OCI-M2 (cell line): ENCODE measurements around the gene POPDC3.
"Not testable (repeated sequence)": the region's sequence is repeated elsewhere in the genome, so short reads cannot be mapped to it uniquely, and the experiment has no call there.

ENCODE experiments used
- DNase-seq: peaks from one replicate; lab custom pipeline; 2025; ENCODE audit not compliant: unreplicated experiment; lab: John Stamatoyannopoulos, UW

The POPDC3 gene, protein sequence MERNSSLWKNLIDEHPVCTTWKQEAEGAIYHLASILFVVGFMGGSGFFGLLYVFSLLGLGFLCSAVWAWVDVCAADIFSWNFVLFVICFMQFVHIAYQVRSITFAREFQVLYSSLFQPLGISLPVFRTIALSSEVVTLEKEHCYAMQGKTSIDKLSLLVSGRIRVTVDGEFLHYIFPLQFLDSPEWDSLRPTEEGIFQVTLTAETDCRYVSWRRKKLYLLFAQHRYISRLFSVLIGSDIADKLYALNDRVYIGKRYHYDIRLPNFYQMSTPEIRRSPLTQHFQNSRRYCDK

DNA sequence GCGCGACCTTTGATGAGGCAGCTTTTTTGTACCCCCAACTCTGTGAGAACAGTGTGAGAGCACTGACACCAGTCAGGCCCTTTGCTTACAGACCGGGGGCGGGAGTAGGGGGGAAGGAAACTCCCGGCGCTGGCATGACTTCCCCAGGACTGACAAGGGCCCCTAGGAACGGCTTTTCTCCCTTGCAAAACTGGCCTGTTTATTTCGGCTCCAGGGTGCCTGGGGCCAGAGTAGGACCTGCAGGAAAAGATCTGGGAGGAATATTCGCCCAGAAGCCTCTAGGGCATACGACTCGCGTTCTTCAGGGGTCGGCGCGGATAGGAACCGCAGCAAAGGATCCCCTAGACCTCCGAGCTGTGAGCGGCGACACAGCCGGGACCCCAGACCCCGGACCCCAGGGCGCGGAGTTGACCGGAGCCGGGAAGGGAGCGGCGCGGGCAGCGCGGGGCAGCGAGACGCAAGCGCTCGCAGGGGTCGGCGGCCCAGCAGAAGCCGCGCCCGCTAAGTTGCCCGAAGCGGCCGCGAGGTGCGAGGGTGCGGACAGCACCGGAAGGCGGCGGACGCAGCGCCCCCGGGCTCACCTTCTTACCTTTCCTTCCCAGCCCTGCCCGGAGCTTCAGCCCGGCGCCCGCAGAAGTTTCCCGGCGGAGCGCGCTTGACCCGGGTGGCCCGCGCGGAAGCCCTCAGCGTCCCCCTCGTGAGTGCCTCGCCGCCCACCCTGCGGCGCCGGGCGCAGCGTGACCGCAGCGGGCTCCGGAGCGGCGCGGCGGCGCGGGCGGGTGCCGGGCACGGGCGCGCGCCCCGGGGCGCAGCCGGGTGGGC, at the start of gene POPDC3:
POPDC3 (minus strand) TSS at position 771 of the 822 bp plus-strand sequence. CDS start 18,105 bp downstream, outside the sequence.
- no peak for DNase-seq

DNA sequence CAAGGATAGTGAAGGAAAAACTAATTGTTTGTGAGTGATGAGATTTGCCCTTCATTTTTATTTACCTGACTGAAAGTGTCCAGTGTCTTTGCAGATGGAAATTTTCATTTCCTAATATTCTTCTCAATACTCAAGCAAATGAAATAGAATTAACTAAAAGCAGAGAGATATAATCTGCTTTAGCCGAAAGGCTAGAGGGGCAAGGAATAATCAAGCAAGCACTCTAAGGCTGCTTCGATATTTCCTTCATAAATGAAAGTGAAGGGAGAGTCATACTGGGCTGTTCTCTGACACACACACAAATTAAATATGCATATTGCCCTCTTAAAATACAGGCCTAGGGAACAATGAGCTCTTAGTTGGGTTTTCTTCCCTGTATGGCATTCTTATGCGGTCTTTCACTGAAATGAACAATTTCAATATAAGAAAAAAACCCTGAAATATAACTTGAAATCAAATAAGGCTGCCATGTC, 47.5 kb upstream of the POPDC3 start:
- no peak for DNase-seq

DNA sequence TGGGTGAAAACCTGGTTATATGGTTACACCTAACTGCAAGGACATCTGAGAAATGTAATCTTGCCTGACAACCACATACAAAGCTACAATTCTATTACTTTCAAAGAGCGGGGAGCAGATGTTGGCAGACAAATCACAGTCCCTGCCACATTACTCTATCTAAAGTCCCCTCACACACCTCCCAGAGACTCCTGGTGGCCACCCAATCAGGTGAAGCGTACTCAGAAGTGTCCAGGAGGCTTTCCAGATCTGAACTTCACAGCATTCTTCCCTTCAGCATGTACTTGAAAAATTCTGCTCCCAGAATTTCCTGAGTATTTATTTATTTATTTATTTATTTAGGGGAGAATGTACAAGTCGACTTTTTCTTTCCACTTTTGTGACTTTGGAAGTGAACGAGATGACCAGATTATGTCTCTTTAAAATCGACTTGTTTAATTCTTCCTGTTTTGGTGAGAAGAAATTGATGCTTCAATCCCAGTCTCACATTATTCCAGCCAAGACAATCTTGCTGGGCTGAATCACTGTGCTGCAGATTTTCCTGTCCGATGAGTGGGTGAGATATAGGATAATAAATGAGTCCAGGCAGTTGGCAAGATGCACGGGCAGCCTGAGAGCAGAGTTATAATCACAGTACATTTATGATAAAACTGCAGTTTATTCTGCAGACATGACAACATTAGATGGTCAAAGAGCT, 46.9 kb upstream of the POPDC3 start:
- DNase-seq, result no peak

DNA sequence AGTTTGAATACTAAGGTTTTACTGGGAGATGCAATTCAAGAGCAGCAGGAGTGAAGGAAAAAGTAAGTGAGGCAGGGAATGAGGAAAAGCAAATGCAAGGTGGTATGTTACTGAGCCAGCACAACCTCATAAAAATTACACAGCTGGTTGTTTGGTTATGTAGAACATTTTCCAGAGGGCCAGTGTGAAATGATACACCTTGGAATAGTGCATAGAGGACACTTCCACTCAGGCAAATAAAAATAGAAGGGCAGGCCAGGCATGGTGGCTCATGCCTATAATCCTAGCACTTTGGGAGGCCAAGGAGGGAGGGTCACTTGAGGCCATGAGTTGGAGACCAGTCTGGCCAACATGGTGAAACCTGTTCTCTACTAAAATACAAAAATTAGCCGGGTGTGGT, 43.4 kb upstream of the POPDC3 start:
- DNase-seq, result no peak

DNA sequence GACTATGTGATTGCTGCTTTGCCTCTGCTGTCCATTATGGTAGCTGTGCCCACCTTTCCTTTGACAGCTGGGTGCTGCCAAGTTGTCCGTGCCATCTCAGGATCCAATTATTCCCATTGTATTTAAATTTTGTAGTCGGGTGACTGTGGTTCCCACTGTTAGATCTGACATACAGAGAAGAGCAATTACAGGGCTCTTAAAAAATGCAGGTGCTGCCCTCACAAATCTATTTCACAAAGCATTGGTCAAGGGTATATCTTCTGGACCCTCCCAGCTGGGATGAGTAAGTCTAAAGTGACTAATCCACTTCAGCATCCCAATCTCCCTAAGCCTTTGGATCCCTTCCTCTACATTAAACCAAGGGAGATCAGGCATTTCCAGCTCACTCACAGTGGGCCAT, 41.4 kb upstream of the POPDC3 start:
- DNase-seq, result not testable (repeated sequence)

DNA sequence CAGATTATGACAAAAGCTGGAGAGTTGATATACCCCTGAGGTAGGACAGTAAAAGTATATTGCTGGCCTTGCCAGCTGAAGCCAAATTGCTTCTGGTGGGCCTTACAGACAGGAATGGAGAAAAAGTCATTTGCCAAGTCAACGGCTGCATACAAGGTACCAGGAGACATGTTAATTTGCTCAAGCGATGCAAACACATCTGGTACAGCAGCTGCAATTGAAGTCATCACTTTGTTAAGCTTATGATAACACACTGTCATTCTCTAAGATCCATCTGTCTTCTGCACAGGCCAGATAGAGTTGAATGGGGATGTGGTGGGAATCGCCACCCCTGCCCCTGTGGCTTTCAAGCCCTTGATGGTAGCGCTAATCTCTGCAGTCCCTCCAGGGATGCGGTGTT, 40.4 kb upstream of the POPDC3 start:
- DNase-seq, result no peak

DNA sequence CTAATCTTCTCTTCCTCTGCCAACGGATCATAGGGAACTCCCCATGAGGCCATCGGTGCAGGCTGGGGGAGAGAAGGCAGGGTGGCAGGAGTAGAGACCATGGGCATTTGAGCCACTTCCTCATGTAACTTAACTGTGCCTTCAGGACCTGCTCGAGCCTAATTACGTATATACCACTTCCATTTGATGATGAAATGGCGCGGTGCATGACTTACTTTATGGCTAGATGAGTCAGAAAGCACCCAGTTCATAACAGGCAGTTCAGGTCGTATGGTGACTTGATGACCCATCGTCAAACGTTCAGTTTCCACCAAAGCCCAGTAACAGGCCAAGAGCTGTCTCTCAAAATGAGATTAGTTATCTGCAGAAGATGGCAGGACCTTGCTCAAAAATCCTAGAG, 39.4 kb upstream of the POPDC3 start:
- not testable (repeated sequence) for DNase-seq

DNA sequence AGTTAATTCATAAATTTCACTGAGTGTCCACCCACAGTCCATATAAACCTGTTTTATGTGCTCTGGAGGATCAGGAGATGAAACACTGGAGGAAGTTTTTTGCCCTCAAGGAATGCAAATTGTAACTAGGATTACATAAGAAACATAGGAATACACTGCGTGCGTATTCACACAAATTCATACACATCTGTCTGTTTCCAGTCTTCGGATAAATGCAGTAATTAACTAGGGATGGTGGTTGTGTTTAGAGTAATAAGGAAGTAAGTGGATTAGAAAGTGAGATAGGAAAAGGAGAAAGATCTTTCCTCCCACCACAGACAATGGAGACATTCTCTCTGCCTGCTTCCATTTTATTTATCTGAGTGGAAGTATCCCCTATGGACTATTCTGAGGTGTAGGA, 35.7 kb upstream of the POPDC3 start:
- no peak for DNase-seq

DNA sequence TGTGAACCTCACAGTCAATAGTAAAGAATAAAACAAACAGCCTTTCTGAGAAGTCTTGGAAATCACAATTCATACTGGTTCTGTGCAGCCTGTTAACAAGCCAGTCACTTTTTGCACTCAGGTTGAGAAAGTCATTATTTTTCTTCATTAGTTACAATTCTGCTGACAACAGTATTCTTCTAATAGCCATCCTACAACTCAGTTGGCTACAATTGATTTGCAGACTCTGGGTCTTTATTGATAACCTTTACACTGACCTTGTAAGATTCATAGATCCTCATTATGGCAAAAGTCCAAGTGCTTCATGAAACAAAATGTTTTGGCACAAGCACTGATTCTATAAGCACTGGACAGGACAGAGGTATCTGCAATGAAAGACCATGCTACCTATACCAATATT, 34.9 kb upstream of the POPDC3 start:
- DNase-seq, result no peak

DNA sequence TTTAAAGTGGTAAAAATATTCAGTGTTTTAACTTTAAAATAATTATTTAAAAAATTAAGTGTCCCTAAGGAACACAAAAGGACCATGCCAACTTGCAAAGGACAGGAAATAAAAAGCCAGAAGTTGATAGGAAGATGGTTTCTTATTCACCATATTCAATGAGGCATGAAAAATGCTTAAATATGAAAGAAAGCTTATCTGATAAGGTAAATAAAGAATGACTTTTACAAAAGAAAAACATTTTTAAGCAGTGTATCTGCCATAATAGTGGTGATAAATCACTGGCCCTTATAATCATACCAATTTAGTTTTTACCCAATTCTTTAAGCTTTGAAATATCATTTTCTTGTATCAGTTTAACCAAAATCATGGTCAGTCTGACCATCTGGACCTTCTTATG, 33.5 kb upstream of the POPDC3 start:
- no peak for DNase-seq

DNA sequence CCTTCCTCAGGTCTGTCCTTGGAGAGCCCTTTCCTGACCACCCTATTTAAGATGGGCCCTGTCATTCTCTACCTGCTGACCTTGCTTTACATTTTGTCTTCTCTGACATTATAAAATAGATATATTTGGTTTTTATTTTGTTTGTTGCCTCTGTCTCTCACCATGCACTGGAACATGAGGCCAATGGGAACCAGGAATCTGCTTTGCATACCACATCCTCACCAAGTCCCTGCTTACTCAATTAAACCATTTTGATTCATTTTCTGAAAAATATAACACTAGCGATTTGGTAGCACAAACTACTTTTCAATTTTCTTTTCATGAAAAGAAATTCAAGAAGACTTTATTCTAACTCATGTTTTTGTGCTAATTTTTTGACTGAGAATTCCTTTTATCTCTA, 32.8 kb upstream of the POPDC3 start:
- no peak for DNase-seq

DNA sequence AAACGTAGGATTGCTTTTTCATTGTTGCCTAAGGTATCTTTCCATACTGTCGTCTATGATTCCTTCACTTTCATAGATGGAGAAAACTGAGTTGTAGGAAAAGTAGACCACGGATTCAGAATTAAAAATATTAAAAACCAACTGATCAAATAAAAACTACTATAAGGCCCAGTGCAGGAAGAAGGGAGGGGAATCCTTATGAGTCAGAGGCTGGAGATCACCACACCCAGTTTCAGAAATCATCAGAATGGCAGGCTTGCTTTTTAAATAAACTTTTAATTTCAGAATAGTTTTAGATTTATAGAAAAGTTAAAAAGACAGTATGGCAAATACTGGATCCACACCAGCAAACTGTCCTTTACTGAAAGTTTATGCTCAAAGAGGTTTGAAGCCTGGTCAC, 32.0 kb upstream of the POPDC3 start:
- no peak for DNase-seq

DNA sequence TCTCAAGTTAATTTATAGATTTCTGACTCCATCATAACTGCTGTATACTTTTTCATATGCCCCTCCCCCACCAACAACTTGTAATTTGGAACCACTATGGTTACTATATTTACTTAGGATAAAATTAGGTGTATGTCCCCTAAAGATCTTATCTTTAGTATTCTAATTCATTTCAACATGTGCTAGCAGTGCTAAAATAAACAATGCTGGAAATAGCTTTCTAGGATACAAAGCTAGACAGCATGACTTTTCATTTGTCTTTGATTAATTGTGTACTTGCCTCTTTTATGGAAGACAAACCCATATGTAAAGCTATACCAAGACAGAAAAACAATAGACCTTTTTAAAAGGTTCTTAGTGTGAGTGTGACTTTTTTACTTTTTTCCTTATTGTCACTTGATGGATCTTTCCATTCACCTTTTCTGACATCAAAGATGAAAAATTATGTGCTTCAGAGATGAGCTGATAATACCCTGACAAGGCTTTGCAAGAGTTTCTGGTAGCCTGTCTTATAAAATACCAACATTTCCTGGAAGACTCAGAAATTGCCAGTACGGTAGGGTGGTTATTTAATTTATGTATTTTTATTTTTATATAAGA, 31.2 kb upstream of the POPDC3 start:
- no peak for DNase-seq

DNA sequence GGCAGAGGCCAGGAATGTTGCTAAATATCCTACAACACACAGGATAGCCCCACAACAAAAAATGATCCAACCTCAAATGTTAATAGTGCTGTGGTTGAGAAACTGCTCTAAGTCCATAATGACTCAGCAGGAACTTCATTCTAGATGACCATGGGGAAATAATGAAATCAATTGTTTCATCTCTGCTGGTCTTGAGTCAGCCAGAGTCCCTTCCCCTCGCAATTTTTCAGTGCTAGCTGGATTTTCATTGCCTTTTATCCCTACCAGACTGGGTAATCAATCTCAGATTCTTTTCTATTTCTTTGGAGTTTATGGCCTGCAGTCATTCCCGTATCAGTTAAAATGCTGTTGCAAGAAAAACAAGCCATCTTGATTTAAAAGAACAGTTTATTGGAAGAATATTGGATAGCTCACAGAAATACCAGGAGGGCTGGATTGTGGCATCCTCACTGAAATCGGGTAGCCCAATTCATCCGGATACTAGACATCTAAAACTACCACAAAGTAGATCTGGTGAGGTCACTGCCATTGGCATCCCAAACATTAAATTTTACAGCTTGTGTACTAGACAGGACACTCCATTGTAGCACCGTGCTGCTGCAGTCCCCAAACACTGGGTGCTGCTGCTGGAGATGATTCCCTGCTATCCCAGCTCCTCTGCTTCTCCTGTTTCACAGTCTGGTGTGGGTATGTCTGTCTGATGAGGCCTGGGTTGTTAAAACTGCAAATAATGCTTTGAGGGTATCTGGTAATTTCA, 30.3 kb upstream of the POPDC3 start:
- DNase-seq, result no peak

DNA sequence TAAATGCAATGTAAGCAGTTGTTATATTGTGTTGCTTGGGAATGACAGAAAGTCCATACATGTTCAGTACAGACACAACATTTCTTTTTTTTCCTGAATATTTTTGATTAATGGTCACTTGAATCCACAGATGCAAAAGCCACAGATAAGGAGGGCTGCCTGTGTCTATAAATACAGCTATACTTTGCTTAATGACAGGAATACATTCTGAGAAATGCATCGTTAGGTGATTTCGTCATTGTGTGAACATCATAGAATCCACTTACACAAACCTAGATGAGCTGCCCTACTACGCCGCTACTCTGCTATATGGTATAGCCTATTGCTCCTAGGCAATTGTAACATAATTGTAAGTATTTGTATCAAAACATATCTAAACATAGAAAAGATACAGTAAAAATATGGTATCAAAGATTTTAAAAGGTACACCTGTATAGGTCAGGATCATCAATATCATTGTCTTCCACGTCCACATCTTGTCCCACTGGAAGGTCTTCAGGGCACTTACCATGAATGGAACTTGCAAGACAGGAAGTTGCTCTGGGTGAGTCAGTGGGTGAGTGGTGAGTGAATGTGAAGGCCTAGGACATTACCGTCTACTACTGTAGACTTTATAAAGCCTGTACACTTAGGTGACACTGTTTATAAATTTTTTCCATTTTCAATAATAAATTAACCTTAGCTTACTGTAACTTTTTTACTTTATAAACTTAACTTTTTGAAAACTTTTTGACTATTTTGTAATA, 27.9 kb upstream of the POPDC3 start:
- DNase-seq, result no peak

DNA sequence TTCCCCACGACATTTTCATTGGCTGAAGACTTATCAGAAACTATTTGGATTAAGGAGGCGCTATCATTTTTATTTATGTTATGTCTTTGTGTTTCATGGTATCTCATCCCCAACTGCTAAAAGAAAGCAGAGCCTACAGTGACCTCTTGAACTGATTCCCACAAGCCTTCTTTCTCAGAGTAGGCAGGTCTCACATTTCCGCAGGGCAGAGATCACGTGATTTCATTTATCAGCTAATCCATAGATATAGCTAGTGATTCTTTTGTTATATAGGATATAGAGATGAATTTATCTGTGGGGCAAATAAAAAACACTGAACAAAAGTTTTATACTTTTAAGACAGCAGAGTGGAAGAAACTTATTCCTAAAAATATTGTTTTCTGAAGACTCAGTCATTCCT, 25.0 kb upstream of the POPDC3 start:
- DNase-seq, result no peak

DNA sequence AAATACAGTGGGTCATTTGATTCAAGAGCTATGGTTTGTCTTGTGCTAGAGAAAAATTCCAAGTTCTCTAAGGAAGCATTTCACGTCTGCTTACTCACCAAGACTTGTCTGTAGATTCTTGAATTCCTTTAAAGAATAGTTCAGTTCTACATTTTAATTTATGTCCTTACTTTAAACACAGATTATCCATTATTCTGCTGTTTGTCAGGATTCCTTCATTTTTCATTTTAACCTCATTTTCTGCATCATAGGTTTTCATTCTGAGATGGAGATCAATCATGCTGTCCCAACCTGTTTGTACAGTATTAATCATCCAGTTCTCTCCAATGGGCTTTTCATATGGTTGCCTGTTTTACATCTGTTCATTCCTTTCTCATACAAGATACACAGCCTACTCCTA, 24.5 kb upstream of the POPDC3 start:
- no peak for DNase-seq

DNA sequence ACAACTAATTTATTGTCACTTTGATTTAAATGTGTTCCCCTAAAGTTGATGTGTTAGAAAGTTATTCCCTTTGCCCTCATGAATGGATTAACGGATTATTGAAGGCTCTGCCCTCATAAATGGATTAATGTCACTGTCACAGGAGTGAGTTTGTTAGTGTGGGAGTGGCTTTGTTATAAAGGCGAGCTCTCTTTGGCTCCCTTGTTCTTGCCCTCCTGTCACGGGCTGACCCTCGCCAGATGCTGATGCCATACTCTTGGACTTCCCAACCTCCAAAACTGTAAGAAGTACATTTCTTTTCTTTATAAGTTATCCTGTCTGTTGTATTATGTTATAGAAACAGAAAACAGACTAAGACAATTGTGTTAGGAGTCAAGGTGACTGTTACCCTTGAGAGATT, 22.7 kb upstream of the POPDC3 start:
- DNase-seq, result no peak

DNA sequence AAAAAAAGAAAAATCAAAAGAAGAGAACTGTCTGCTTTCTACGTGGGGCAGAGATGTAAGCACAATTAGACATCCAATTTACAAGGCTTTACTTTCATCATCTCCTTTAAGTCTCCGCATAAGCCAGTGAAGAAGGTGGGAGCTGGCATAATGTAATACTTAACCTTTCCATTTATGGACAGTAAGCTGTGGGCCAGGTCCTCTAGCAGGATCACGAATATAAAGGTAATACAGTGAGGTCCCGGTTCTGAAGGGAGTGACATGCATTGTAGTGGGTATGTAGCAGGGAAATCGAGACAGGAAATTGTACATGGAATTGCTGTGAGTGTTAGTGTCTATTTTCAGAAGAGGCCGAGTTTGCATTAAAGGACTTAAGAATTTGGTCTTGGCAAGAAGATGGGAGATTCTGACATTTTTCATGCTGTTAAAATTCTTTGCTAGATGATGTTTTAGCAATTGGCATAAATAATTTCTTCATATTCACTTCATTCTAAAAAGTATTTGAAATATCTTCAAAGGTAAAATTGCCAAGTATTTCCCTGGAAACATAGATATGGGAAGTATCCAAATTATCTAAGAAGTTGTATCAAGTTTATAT, 20.4 kb upstream of the POPDC3 start:
- no peak for DNase-seq

DNA sequence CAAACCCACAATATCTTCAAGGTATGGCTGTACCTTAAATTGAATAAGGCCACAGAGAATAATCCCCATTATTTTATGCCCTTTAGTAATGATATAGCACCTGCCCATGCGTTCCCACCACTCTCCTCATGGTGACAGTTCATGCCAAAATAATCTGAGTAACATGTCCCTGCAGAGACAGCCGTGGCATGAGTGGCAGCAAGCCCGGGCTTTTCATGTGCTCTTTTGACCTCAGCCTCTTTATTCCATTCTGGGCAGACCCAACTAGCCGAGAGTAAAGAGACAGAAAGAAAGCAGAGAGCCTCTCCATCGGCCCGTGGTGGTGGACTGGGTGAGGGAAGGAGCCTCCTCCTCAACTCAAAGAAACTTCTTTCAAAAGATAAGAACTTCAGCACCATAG, 19.9 kb upstream of the POPDC3 start:
- no peak for DNase-seq
